Effector memory CD8-positive, alpha-beta T cell (primary cell): ENCODE data around the gene MAPK11.
A peak's percentile ranks its signal among the peaks of the same experiment; 100 is the strongest.

Experiments used
- ATAC-seq: fragments of 150-1000 bp; cut with Tn5 transposase; replicated peaks from 2 replicates; pipeline ENCODE4 v1.10.0; 2021; ENCODE audit warnings: mild to moderate bottlenecking, moderate library complexity
- DNase-seq, 3 experiments: peaks; one replicate each; pipeline ENCODE4 v3.0.0; 2021
- H3K27ac Mint-ChIP-seq, 2 donors: one replicate each; pipeline ENCODE4 v1.8.0; 2022; ENCODE audit warnings: mild to moderate bottlenecking in 2 of 2, mixed read lengths in 2 of 2, moderate library complexity in 2 of 2
- H3K27me3 Mint-ChIP-seq, 2 donors: one replicate each; pipeline ENCODE4 v1.8.0; 2022; ENCODE audit warnings: mixed read lengths in 2 of 2
- H3K36me3 Mint-ChIP-seq: one replicate; pipeline ENCODE4 v1.8.0; 2022; ENCODE audit warnings: mild to moderate bottlenecking, moderate library complexity, mixed read lengths; ENCODE audit not compliant: insufficient read depth
- H3K4me1 Mint-ChIP-seq, 2 donors: one replicate each; pipeline ENCODE4 v1.8.0; 2022; ENCODE audit warnings: low read depth in 2 of 2, mixed read lengths in 2 of 2
- H3K4me3 Mint-ChIP-seq, 2 donors: one replicate each; pipeline ENCODE4 v1.8.0; 2022; ENCODE audit warnings: mild to moderate bottlenecking in 2 of 2, mixed read lengths in 2 of 2, moderate library complexity in 2 of 2
- H3K9me3 Mint-ChIP-seq, 2 donors: one replicate each; pipeline ENCODE4 v1.8.0; 2022; ENCODE audit warnings: mixed read lengths in 2 of 2

The MAPK11 gene

GRCh38 chr22:50255099-50255498, 15.1 kb downstream of the MAPK11 start:
- Mint-ChIP-seq H3K27ac (no peak overlapping the region), H3K4me1 (peaks cover 0 to 9% of the 10 kb centered on the region in 2 donors), H3K27me3 (peaks cover 0 to 28% of the 10 kb centered on the region in 2 donors), H3K4me3 (no peak overlapping the region), H3K36me3 (peaks cover 4% of the 10 kb centered on the region), H3K9me3 (no peaks in the 10 kb centered on the region)
- DNase-seq (no peak), ATAC-seq (no peak)

DNA sequence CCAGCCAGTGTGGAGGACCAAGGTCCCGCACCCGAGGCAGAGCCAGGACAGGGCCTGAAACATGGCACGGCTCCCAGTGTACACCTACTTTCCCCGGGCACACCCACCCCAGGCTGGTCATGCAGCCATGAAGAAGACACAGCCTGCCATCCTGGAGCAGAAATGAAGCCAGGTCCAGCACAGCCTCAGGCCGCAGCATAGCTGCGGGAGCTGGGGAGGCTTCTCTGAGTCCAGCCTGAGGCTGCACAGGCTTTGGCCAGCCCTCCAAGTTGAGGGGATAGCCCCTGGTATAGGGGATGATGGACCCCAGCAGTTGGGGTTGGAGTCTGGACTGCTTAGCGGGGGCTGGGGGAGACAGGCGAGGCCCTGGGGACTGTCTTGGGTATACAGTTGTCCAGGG, 16.2 kb downstream of the MAPK11 start:
- H3K27ac Mint-ChIP-seq, result peak overlapping the region in 1 of 2 donors; percentile 77
- H3K9me3 Mint-ChIP-seq, result no peaks in the 10 kb centered on the region
- DNase-seq (no peak), ATAC-seq (no peak)
- H3K27me3 Mint-ChIP-seq, result peaks cover 0 to 20% of the 10 kb centered on the region in 2 donors
- H3K4me3 Mint-ChIP-seq, result no peak overlapping the region
- peaks cover 4% of the 10 kb centered on the region for H3K36me3 Mint-ChIP-seq
- H3K4me1 Mint-ChIP-seq, result peaks cover 0 to 11% of the 10 kb centered on the region in 2 donors

DNA sequence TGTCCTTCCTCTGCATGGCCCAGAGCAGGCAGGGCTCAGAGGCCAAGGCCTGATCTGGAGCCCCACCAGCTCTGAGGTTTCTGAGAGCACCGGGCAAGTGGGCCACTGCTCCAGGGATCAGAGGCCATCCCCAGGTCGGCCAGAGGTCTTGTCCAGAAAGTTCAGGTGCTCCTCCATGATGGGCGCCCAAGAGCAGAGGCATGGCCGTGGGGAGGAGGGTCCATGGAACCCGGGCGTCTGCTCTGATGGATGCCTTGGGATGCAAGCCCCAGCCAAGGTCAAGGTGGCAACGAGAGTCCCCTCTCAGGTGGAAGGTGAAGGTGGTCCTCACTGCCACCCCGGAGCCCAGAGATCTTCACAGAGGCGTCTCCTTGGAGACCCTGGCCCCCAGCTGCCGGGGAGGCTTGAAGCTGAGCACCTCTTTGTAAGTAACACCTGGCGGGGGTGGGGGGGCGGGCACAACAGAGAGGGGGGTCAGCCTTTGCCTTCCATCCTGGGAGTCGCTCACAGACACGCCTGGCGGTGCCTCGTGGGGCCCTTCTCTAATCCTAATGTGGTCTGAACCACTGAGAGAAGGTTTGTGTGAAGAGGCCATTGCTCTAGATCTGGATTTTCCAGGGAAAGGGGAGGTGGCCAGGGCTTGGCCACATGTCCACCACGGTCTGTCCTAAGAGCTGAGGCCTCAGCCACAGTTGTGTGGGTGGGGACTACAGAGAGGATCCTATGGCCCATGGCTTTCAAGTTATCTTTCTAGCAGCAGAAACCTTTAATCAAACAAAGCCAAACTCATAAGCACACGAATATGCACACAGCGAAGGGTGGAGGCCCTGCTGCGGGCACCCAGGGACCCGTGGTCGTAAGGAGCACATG, 16.9 kb downstream of the MAPK11 start:
- no peaks in the 10 kb centered on the region for H3K9me3 Mint-ChIP-seq
- peaks cover 0 to 11% of the 10 kb centered on the region in 2 donors for H3K4me1 Mint-ChIP-seq
- H3K4me3 Mint-ChIP-seq, result no peak overlapping the region
- H3K36me3 Mint-ChIP-seq, result peaks cover 4% of the 10 kb centered on the region
- H3K27me3 Mint-ChIP-seq, result peaks cover 0 to 14% of the 10 kb centered on the region in 2 donors
- H3K27ac Mint-ChIP-seq, result peak overlapping the region in 1 of 2 donors; percentile 12
- no peak for ATAC-seq
- no peak for DNase-seq

GRCh38 chr22:50252082-50253045, 17.8 kb downstream of the MAPK11 start:
- H3K27me3 Mint-ChIP-seq, result peaks cover 0 to 5% of the 10 kb centered on the region in 2 donors
- DNase-seq, result peak; percentile 68 to 77 (median 69)
- no peak overlapping the region for H3K27ac Mint-ChIP-seq

DNA sequence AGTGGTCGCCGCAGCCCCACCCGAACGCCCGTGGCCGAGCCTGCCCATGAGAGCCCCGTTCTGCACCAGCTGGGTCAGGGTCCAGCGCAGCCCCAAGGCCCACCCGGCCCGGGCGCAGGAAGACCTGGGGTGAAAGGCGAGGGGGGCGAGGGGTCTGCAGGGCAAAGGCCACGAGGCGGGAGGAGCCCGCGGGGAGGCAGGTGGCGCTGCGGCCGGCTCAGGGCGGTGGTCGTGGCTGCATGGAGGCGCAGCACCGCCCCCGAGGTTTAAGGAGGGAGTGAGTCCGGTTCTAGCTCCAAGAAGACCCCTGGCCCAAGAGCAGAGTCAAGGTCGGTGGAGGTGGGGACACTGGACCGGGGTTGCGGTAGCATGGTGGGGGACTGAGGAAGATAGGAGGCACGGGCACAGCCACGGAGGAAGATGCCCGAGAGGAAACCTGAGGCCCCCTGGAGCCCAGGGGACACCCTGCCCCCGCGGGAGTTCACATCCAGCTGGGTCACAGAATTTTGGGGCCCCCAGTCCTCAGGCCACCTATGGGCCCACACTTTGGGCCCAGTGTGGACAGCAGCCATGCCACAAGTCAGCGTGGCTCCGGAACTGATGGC, 18.6 kb downstream of the MAPK11 start:
- Mint-ChIP-seq H3K9me3 (no peaks in the 10 kb centered on the region), H3K27ac (no peak overlapping the region), H3K4me1 (peaks cover 8 to 18% of the 10 kb centered on the region in 2 donors), H3K4me3 (peak overlapping the region; percentile 35 to 79), H3K27me3 (no peaks in the 10 kb centered on the region), H3K36me3 (peaks cover 19% of the 10 kb centered on the region)
- DNase-seq (peak in 2 of 3 experiments; percentile 22 to 40), ATAC-seq (peak; percentile 11)

More at GRCh38 chr22:50252082-50253045, 17.8 kb downstream of the MAPK11 start:
- H3K9me3 Mint-ChIP-seq, result no peaks in the 10 kb centered on the region
- H3K4me3 Mint-ChIP-seq, result peak overlapping the region; percentile 35 to 79
- peaks cover 11% of the 10 kb centered on the region for H3K36me3 Mint-ChIP-seq
- peak; percentile 65 for ATAC-seq
- peaks cover 6 to 17% of the 10 kb centered on the region in 2 donors for H3K4me1 Mint-ChIP-seq

- DNase-seq, result peak; percentile 63 to 68 (median 65)
- Mint-ChIP-seq H3K36me3 (peaks cover 19% of the 10 kb centered on the region), H3K27ac (peak within 1 kb of the TSS in 1 of 2 donors; percentile 65), H3K4me1 (peaks cover 8 to 18% of the 10 kb centered on the region in 2 donors), H3K9me3 (no peaks in the 10 kb centered on the region), H3K4me3 (peak within 1 kb of the TSS; percentile 66 to 79), H3K27me3 (no peaks in the 10 kb centered on the region)
- ATAC-seq, result peak; percentile 64
Measured at GRCh38 chr22:50250555-50251476, 19.4 kb downstream of the MAPK11 start, which contains the start of gene HDAC10. HDAC10 (minus strand) TSS chr22:50251265; CDS start chr22:50251032, 233 bp downstream.

GRCh38 chr22:50250249-50250554, 20.0 kb downstream of the MAPK11 start:
- Mint-ChIP-seq H3K4me3 (peak overlapping the region; percentile 66 to 79), H3K27ac (peak overlapping the region in 1 of 2 donors; percentile 65), H3K36me3 (peaks cover 19% of the 10 kb centered on the region), H3K9me3 (no peaks in the 10 kb centered on the region), H3K4me1 (peaks cover 8 to 18% of the 10 kb centered on the region in 2 donors), H3K27me3 (no peaks in the 10 kb centered on the region)
- no peak for ATAC-seq
- DNase-seq, result no peak

DNA sequence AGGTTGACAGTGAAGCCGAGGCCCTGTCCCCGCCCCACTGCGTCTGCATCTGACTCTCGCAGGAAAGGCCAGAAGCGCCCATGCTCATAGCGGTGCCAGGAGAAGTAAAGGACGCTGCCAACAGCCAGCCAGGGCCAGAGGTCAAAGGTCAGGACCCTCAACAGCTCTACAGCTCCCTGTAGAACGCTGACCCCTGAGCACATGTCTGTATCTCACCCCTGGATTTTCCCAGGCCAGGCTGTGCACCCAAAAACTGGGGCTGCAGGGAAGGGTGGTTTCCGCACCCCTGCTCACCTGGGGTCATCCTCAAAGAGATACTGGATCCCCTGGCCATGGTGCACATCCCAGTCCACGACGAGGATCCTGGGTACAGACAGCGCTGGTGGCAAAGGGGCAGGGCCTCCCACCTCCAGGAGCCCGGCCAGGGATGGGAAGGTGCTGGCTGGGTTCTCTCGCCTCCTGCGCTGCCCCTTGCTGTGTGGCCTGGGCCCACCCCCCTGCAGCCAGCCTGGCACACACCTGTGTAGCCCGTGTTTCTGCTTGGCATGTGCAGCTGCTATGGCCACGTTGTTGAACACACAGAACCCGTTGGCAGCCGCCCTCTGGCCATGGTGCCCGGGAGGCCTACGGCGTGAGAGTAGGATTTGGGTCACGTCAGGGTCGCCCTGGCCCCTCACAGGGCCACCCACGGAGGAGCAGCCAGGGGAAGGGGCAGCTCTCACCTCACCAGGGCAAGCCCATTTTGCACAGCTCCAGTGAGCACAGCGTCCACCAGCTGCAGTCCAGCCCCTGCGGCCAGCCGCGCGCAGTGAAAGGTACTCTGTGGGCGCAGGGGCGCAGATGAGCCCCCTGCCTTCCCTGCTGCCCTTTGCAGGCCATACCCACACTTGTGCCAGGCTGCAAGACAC, 20.6 kb downstream of the MAPK11 start:
- H3K4me3 Mint-ChIP-seq, result peak overlapping the region; percentile 66 to 79
- H3K36me3 Mint-ChIP-seq, result peaks cover 24% of the 10 kb centered on the region
- DNase-seq (no peak), ATAC-seq (no peak)
- no peaks in the 10 kb centered on the region for H3K9me3 Mint-ChIP-seq
- H3K27me3 Mint-ChIP-seq, result no peaks in the 10 kb centered on the region
- H3K27ac Mint-ChIP-seq, result peak overlapping the region in 1 of 2 donors; percentile 65
- H3K4me1 Mint-ChIP-seq, result peaks cover 13 to 21% of the 10 kb centered on the region in 2 donors

GRCh38 chr22:50248196-50249081, 21.7 kb downstream of the MAPK11 start:
- no peak for ATAC-seq
- peaks cover 23 to 26% of the 10 kb centered on the region in 2 donors for H3K4me1 Mint-ChIP-seq
- H3K9me3 Mint-ChIP-seq, result no peaks in the 10 kb centered on the region
- H3K27ac Mint-ChIP-seq, result peak overlapping the region; percentile 95 to 96
- no peaks in the 10 kb centered on the region for H3K27me3 Mint-ChIP-seq
- peaks cover 25% of the 10 kb centered on the region for H3K36me3 Mint-ChIP-seq
- no peak for DNase-seq
- H3K4me3 Mint-ChIP-seq, result peak overlapping the region; percentile 69 to 72

- ATAC-seq (peak; percentile 18), DNase-seq (peak; percentile 67 to 71 (median 69))
- Mint-ChIP-seq H3K4me1 (peaks cover 27 to 29% of the 10 kb centered on the region in 2 donors), H3K4me3 (peak overlapping the region; percentile 69 to 72), H3K27me3 (no peaks in the 10 kb centered on the region), H3K9me3 (no peaks in the 10 kb centered on the region), H3K27ac (peak overlapping the region; percentile 95 to 96), H3K36me3 (peaks cover 25% of the 10 kb centered on the region)
Measured at GRCh38 chr22:50247748-50248147, 22.4 kb downstream of the MAPK11 start.
